GM12878 (cell line): ENCODE results near the gene CCL4. TPM values are rescaled to one million over a fixed set of nuclear protein-coding genes. Genes with fewer than 3 reads are reported as not detected.

Experiments used
- ATF7 ChIP-seq: fragments of 450-650 bp; IDR thresholded peaks from 2 replicates; pipeline ENCODE4 v1.6.1; 2016; ENCODE audit warnings: low read depth, mild to moderate bottlenecking
- EGR1 ChIP-seq, 2 experiments: IDR thresholded peaks; 1 replicate in 1 of 2; 2 replicates in 1 of 2; pipeline ENCODE4 v1.6.1; 2011 to 2012; ENCODE audit warnings: low read depth in 2 of 2, low read length in 2 of 2, borderline replicate concordance in 1 of 2, mild to moderate bottlenecking in 1 of 2, moderate library complexity in 1 of 2
- ETV6 ChIP-seq, 2 experiments: fragments of 450-650 bp in 1 of 2; IDR thresholded peaks in 1 of 2; conservative IDR thresholded peaks in 1 of 2; 2 replicates each; pipeline ENCODE4 v1.6.1; 2014; ENCODE audit warnings: antibody characterized with exemption in 1 of 2, borderline replicate concordance in 1 of 2, low read depth in 1 of 2, mild to moderate bottlenecking in 1 of 2, moderate library complexity in 1 of 2
- FOS ChIP-seq: IDR thresholded peaks from 3 replicates; pipeline ENCODE4 v1.6.1; 2011; ENCODE audit warnings: borderline replicate concordance; ENCODE audit not compliant: insufficient read length; ENCODE audit errors: extremely low read depth
- IRF4 ChIP-seq: IDR thresholded peaks from 2 replicates; pipeline ENCODE4 v1.6.1; 2011; ENCODE audit warnings: low read depth, low read length
- JUNB ChIP-seq: IDR thresholded peaks from 2 replicates; pipeline ENCODE4 v1.6.1; 2016; ENCODE audit warnings: antibody characterized with exemption, mild to moderate bottlenecking
- MEF2A ChIP-seq: IDR thresholded peaks from 2 replicates; pipeline ENCODE4 v1.6.1; 2011; ENCODE audit warnings: low read depth, mild to moderate bottlenecking, low read length, moderate library complexity; ENCODE audit not compliant: insufficient read depth
- NBN ChIP-seq: fragments of 450-650 bp; IDR thresholded peaks from 2 replicates; pipeline ENCODE4 v1.6.1; 2016
- NR2F1 ChIP-seq: fragments of 450-650 bp; conservative IDR thresholded peaks from 2 replicates; pipeline ENCODE4 v1.6.1; 2017; ENCODE audit warnings: mild to moderate bottlenecking
- POLR2AphosphoS2 ChIP-seq: IDR thresholded peaks from 2 replicates; pipeline ENCODE4 v1.6.1; 2011; ENCODE audit warnings: low read depth, mild to moderate bottlenecking, low read length, improper control_type of control experiment, moderate library complexity
- RAD21 ChIP-seq: IDR thresholded peaks from 2 replicates; pipeline ENCODE4 v1.6.1; 2011; ENCODE audit warnings: mild to moderate bottlenecking, low read depth, low read length, moderate library complexity; ENCODE audit not compliant: insufficient read depth
- RB1 ChIP-seq: fragments of 450-650 bp; formaldehyde crosslinking; IDR thresholded peaks from 2 replicates; pipeline ENCODE4 v1.6.1; 2017; ENCODE audit warnings: mild to moderate bottlenecking, borderline replicate concordance
- RFX5 ChIP-seq: IDR thresholded peaks from 2 replicates; pipeline ENCODE4 v1.6.1; 2011; ENCODE audit warnings: low read depth, low read length, improper control_type of control experiment
- SMARCA5 ChIP-seq: fragments of 450-650 bp; IDR thresholded peaks from 2 replicates; pipeline ENCODE4 v1.6.1; 2017; ENCODE audit warnings: mild to moderate bottlenecking
- SMC3 ChIP-seq: IDR thresholded peaks from 2 replicates; pipeline ENCODE4 v1.6.1; 2011; ENCODE audit warnings: low read length, improper control_type of control experiment, borderline replicate concordance
- TCF12 ChIP-seq: IDR thresholded peaks from 2 replicates; pipeline ENCODE4 v1.6.1; 2011; ENCODE audit warnings: low read depth, mild to moderate bottlenecking, low read length
- YBX1 ChIP-seq: fragments of 450-650 bp; IDR thresholded peaks from 2 replicates; pipeline ENCODE4 v1.6.1; 2016; ENCODE audit warnings: antibody characterized with exemption
- ZBED1 ChIP-seq: IDR thresholded peaks from 2 replicates; pipeline ENCODE4 v1.6.1; 2016; ENCODE audit warnings: borderline replicate concordance
- ZNF274 ChIP-seq: IDR thresholded peaks from one replicate; pipeline ENCODE4 v1.8.0; 2011; ENCODE audit not compliant: insufficient read length, insufficient read depth
- polyA plus RNA-seq, 11 experiments: library from polyadenylated mRNA; depleted of rRNA in 4 of 11; unstranded in 6 of 11; stranded (reverse) in 5 of 11; fragments of >200 nt; fragmentation: Nextera tagmentation in 4 of 11; fragmentation: Illumina TruSeq in 1 of 11; extraction: Ambion mirVana in 4 of 11; extraction: Trizol in 1 of 11; gene quantifications; 1 replicate in 1 of 11; 2 replicates in 10 of 11; pipeline versions ENCODE4 v1.2.1 to v1.2.3, GENCODE V29; 2011 to 2016; ENCODE audit warnings: inconsistent platforms in 2 of 11, missing spikeins in 2 of 11, low read depth in 1 of 11
- total RNA-seq, 4 experiments: library from RNA; depleted of rRNA in 3 of 4; stranded (reverse); fragments of >200 nt in 3 of 4; fragmentation: Illumina TruSeq in 1 of 4; extraction: Trizol in 1 of 4; gene quantifications; 2 replicates each; pipeline versions ENCODE4 v1.2.1 to v1.2.3, GENCODE V29; 2013 to 2021
- TF ChIP-seq, protein P1 (sequence below): IDR thresholded peaks from 2 replicates; pipeline ENCODE4 v1.6.1; 2012; ENCODE audit warnings: low read depth, low read length, improper control_type of control experiment
- TF ChIP-seq, protein P2 (sequence below): IDR thresholded peaks from 2 replicates; pipeline ENCODE4 v1.6.1; 2012; ENCODE audit warnings: low read depth, low read length, improper control_type of control experiment
- TF ChIP-seq, protein P3 (sequence below): fragments of 450-650 bp; conservative IDR thresholded peaks from 2 replicates; pipeline ENCODE4 v1.6.1; 2017; ENCODE audit warnings: mild to moderate bottlenecking, moderate library complexity
- TF ChIP-seq, protein P4 (sequence below): IDR thresholded peaks from 2 replicates; pipeline ENCODE4 v1.6.1; 2011; ENCODE audit warnings: borderline replicate concordance, low read depth, mild to moderate bottlenecking, moderate library complexity, mixed read lengths, low read length; ENCODE audit not compliant: insufficient read depth; ENCODE audit errors: extremely low read length
- TF ChIP-seq, protein P5 (sequence below): IDR thresholded peaks from 2 replicates; pipeline ENCODE4 v1.6.1; 2011; ENCODE audit warnings: borderline replicate concordance, low read depth, mild to moderate bottlenecking, moderate library complexity, low read length; ENCODE audit not compliant: insufficient read depth, poor library complexity, severe bottlenecking

CCL4 gene
- total and polyA plus RNA-seq, 10 of the 15 experiments (the other 5 are each of a cell fraction or from before 2014, with no cell fraction given), result 18.7 to 741 (median 79.4) TPM

DNA sequence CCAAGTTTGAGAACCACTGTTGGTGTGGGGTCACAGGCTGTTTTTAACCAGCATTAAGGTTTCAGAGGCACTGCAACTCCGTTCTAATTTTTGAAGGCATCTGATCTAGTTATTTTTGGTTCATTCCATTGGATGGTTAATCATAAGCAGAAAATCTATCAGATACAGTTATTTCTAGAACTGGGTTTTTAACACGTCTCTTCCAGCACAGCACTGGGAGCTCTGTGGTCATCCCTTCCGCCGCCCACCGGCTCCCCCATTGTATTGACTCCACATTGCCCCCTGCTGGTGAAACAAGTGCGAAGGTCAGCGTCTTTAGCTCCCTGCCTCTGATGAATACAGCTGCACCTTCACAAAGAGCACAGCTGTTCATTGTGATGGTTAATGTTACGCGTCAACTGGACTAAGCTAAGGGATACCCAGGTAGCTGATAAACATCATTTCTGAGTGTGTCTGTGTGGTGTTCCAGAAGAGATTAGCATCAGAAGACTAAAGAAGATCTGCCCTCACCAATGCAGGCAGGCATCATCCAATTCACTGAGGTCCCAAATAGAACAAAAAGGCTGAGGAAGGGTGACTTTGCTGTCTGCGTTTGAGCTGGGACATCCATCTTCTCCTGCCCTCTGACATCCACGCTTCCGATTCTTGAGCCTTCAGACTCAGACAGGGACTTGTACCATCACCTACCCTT, 31.1 kb upstream of the CCL4 start (continued):
- TF ChIP-seq, protein P1, sequence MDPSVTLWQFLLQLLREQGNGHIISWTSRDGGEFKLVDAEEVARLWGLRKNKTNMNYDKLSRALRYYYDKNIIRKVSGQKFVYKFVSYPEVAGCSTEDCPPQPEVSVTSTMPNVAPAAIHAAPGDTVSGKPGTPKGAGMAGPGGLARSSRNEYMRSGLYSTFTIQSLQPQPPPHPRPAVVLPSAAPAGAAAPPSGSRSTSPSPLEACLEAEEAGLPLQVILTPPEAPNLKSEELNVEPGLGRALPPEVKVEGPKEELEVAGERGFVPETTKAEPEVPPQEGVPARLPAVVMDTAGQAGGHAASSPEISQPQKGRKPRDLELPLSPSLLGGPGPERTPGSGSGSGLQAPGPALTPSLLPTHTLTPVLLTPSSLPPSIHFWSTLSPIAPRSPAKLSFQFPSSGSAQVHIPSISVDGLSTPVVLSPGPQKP, result no peak
- TF ChIP-seq, protein P2, sequence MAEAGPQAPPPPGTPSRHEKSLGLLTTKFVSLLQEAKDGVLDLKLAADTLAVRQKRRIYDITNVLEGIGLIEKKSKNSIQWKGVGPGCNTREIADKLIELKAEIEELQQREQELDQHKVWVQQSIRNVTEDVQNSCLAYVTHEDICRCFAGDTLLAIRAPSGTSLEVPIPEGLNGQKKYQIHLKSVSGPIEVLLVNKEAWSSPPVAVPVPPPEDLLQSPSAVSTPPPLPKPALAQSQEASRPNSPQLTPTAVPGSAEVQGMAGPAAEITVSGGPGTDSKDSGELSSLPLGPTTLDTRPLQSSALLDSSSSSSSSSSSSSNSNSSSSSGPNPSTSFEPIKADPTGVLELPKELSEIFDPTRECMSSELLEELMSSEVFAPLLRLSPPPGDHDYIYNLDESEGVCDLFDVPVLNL, result 0 out of 2 replicates have a peak, but pooled peaks have one; percentile 21
- TF ChIP-seq EGR1 (IDR thresholded peaks at IDR 0.05; ENCODE audit: borderline replicate concordance in 1 of 2, low read depth in 2 of 2, low read length in 2 of 2) (peak in 1 of 2 experiments; percentile 79; a peak in 2 of 3 replicates), ZNF274 (no peak), NBN (peak; percentile 78), SMARCA5 (no peak), RFX5 (no peak), TCF12 (peak; percentile 84; the same call in 1 of the 2 replicates), POLR2AphosphoS2 (no peak), JUNB (no peak; the same call in 1 of the 2 replicates), NR2F1 (peak; percentile 65; the same call in 1 of the 2 replicates), ETV6 (conservative IDR thresholded peaks at IDR 0.05 in 1 of 2, IDR thresholded peaks at IDR 0.05 in 1 of 2; ENCODE audit: borderline replicate concordance in 1 of 2, low read depth in 1 of 2) (peak in 1 of 2 experiments; percentile 16; a peak in 1 of 4 replicates), SMC3 (peak; percentile 84; the same call in 1 of the 2 replicates), MEF2A (peak; percentile 89), FOS (no peak), IRF4 (peak; percentile 76), ZBED1 (no peak), YBX1 (no peak), ATF7 (peak; percentile 85), RAD21 (peak; percentile 73), RB1 (no peak)
- TF ChIP-seq, protein P3, sequence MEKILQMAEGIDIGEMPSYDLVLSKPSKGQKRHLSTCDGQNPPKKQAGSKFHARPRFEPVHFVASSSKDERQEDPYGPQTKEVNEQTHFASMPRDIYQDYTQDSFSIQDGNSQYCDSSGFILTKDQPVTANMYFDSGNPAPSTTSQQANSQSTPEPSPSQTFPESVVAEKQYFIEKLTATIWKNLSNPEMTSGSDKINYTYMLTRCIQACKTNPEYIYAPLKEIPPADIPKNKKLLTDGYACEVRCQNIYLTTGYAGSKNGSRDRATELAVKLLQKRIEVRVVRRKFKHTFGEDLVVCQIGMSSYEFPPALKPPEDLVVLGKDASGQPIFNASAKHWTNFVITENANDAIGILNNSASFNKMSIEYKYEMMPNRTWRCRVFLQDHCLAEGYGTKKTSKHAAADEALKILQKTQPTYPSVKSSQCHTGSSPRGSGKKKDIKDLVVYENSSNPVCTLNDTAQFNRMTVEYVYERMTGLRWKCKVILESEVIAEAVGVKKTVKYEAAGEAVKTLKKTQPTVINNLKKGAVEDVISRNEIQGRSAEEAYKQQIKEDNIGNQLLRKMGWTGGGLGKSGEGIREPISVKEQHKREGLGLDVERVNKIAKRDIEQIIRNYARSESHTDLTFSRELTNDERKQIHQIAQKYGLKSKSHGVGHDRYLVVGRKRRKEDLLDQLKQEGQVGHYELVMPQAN, result no peak
- TF ChIP-seq, protein P4, sequence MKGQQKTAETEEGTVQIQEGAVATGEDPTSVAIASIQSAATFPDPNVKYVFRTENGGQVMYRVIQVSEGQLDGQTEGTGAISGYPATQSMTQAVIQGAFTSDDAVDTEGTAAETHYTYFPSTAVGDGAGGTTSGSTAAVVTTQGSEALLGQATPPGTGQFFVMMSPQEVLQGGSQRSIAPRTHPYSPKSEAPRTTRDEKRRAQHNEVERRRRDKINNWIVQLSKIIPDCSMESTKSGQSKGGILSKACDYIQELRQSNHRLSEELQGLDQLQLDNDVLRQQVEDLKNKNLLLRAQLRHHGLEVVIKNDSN, result no peak
- TF ChIP-seq, protein P5, sequence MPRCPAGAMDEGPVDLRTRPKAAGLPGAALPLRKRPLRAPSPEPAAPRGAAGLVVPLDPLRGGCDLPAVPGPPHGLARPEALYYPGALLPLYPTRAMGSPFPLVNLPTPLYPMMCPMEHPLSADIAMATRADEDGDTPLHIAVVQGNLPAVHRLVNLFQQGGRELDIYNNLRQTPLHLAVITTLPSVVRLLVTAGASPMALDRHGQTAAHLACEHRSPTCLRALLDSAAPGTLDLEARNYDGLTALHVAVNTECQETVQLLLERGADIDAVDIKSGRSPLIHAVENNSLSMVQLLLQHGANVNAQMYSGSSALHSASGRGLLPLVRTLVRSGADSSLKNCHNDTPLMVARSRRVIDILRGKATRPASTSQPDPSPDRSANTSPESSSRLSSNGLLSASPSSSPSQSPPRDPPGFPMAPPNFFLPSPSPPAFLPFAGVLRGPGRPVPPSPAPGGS, result no peak
